ENCODE measurements around the gene PIP5K1A.

GRCh38 chr1:151164732-151165280 is 33.5 kb upstream of the PIP5K1A start:
- TF ChIP-seq CTCF (IDR thresholded peaks at IDR 0.05; ENCODE audit: insufficient read depth, low read length, poor library complexity, severe bottlenecking), result no peak
- TF ChIP-seq EZH2phosphoT487 (conservative IDR thresholded peaks at IDR 0.05; ENCODE audit: low read length), result no peak
